Epithelial cell of proximal tubule (primary cell): Measurements from ENCODE around the gene TRIM46. TPM values are rescaled to one million over a fixed set of nuclear protein-coding genes. Genes with fewer than 3 reads are reported as not detected.
A peak's percentile ranks its signal among the peaks of the same experiment; 100 is the strongest.

Experiments used
- DNase-seq: peaks from one replicate; pipeline ENCODE4 v3.0.0-alpha.2; 2011; ENCODE audit warnings: low read depth
- H3K4me3 ChIP-seq: 2 replicates; pipeline ENCODE4 v1.5.1; 2011; ENCODE audit warnings: low read depth, mild to moderate bottlenecking, low read length
- total RNA-seq: library from RNA; depleted of rRNA; stranded (reverse); fragments of >200 nt; gene quantifications from 2 replicates; pipeline ENCODE4 v1.2.3, GENCODE V29; 2015
- TF ChIP-seq, protein P1 (sequence below): conservative IDR thresholded peaks from 2 replicates; pipeline ENCODE4 v1.5.1; 2012; ENCODE audit warnings: low read depth, mild to moderate bottlenecking, low read length

The TRIM46 gene
- 3.4 and 9.4 TPM in 2 replicates for total RNA-seq

GRCh38 chr1:155173478-155174323 lies at the start of gene TRIM46:
Gene TRIM46 (plus strand): TSS chr1:155173849. CDS start chr1:155173967, 118 bp downstream.
- no peak for DNase-seq
- H3K4me3 ChIP-seq, result peak within 1 kb of the TSS; percentile 80
- TF ChIP-seq, protein P1, sequence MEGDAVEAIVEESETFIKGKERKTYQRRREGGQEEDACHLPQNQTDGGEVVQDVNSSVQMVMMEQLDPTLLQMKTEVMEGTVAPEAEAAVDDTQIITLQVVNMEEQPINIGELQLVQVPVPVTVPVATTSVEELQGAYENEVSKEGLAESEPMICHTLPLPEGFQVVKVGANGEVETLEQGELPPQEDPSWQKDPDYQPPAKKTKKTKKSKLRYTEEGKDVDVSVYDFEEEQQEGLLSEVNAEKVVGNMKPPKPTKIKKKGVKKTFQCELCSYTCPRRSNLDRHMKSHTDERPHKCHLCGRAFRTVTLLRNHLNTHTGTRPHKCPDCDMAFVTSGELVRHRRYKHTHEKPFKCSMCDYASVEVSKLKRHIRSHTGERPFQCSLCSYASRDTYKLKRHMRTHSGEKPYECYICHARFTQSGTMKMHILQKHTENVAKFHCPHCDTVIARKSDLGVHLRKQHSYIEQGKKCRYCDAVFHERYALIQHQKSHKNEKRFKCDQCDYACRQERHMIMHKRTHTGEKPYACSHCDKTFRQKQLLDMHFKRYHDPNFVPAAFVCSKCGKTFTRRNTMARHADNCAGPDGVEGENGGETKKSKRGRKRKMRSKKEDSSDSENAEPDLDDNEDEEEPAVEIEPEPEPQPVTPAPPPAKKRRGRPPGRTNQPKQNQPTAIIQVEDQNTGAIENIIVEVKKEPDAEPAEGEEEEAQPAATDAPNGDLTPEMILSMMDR, result no peak

GRCh38 chr1:155124503-155125463 lies 48.9 kb upstream of the TRIM46 start:
- TF ChIP-seq, protein P1, result no peak
- no peak overlapping the region for H3K4me3 ChIP-seq
- DNase-seq, result no peak

GRCh38 chr1:155125511-155125945 lies 48.1 kb upstream of the TRIM46 start:
- TF ChIP-seq, protein P1, result peak; percentile 22
- H3K4me3 ChIP-seq, result no peak overlapping the region
- no peak for DNase-seq

DNA sequence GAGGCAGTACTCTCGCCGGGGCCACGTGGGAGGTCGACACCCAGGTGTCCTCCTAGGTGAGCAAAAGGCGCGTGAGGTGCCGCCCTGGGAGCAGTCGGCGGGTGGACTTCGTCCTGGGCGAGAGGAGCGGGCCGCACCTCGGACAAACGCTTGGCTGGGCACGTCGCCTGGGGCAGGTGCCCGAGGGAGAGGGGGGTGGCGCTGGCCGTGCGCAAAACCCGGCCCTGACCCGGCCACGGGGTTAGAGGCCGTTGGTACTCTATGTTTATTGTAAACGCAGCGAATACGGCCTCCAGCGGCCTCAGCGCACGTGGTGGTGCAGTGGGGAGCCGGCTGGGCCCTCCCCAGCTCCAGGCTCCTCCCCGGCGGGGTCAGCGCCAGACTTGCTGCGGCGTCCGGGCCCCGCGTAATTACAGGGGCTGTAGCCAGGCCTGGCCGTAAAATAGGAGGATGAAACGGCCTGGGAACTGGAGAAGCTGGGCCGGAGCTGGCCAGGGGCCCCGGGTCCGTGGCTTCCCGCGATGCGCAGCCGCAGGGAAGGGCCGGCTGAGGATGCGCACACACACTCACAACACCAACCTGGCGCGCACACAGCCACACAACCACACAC lies 47.6 kb upstream of the TRIM46 start:
- peak overlapping the region; percentile 87 for H3K4me3 ChIP-seq
- TF ChIP-seq, protein P1, result no peak
- DNase-seq, result no peak

DNA sequence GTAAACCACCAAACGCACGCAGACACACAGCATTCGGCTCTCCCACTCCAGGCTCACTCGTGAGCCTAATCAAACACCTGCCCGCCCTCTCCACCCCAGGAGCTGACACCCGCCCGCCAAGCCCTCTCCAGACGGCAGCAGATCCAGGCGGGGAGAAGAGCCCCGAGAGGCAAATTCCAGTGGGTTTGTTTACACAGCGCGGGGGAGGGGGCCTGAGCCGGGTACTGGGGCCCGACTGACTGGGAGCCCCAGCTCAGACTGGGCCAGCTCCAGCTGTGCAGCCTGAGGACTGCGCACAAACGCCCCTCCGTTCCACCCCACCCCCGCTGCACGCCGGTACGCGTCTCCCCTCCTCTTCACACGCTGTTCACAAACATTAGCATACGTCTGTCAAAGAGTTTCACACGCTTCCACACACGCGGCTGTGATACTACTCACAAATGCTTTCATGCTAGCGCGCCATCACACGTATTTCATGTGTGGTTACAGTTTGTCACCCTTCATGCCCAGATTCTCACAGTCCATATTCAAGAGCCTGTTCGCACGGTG lies 47.0 kb upstream of the TRIM46 start:
- TF ChIP-seq, protein P1, result no peak
- no peak for DNase-seq
- H3K4me3 ChIP-seq, result peak overlapping the region; percentile 87

GRCh38 chr1:155127105-155127966 lies 46.3 kb upstream of the TRIM46 start, which contains the start of gene EFNA1:
Gene EFNA1 (plus strand): TSS chr1:155127876. CDS start chr1:155127978, 102 bp downstream.
- TF ChIP-seq, protein P1, result no peak
- H3K4me3 ChIP-seq, result peak within 1 kb of the TSS; percentile 87
- peak; percentile 85 for DNase-seq
